Measurements from ENCODE around the gene TMEM167B.
"Not testable (repeated sequence)": the region's sequence is repeated elsewhere in the genome, so short reads cannot be mapped to it uniquely, and the experiment has no call there.

Gene TMEM167B

GRCh38 chr1:109090196-109091077 is at the start of gene TMEM167B:
TSS of gene TMEM167B (plus strand) at chr1:109090764. CDS start at chr1:109090873, 109 bp downstream.
- peak; percentile 91 for DNase-seq

GRCh38 chr1:109040989-109041620 is 49.5 kb upstream of the TMEM167B start:
- peak; percentile 72 for DNase-seq

- peak; percentile 95 for DNase-seq
Observed at GRCh38 chr1:109041621-109042468, 48.7 kb upstream of the TMEM167B start, which contains the start of gene WDR47. TSS of gene WDR47 (minus strand) at chr1:109042102. CDS start at chr1:109023512, 18,590 bp downstream.

GRCh38 chr1:109045595-109045994 is 45.0 kb upstream of the TMEM167B start:
- DNase-seq, result no peak

- no peak for DNase-seq
Observed at GRCh38 chr1:109046671-109047070, 43.9 kb upstream of the TMEM167B start.

GRCh38 chr1:109047339-109047738 is 43.2 kb upstream of the TMEM167B start:
- DNase-seq, result no peak

- DNase-seq, result no peak
Observed at GRCh38 chr1:109048335-109048734, 42.2 kb upstream of the TMEM167B start.

- no peak for DNase-seq
Observed at GRCh38 chr1:109050228-109050995, 40.2 kb upstream of the TMEM167B start.

- DNase-seq, result not testable (repeated sequence)
Observed at GRCh38 chr1:109052145-109052544, 38.4 kb upstream of the TMEM167B start.

GRCh38 chr1:109056064-109056463 is 34.5 kb upstream of the TMEM167B start:
- no peak for DNase-seq

GRCh38 chr1:109059026-109059425 is 31.5 kb upstream of the TMEM167B start:
- no peak for DNase-seq

GRCh38 chr1:109060707-109061106 is 29.9 kb upstream of the TMEM167B start:
- no peak for DNase-seq

- no peak for DNase-seq
Observed at GRCh38 chr1:109061183-109061582, 29.4 kb upstream of the TMEM167B start.

- DNase-seq, result no peak
Observed at GRCh38 chr1:109065137-109065536, 25.4 kb upstream of the TMEM167B start.

GRCh38 chr1:109067883-109068282 is 22.7 kb upstream of the TMEM167B start:
- DNase-seq, result no peak

- no peak for DNase-seq
Observed at GRCh38 chr1:109069294-109069693, 21.3 kb upstream of the TMEM167B start.

GRCh38 chr1:109075531-109076490 is 14.8 kb upstream of the TMEM167B start, which contains the start of gene TAF13:
TSS of gene TAF13 (minus strand) at chr1:109076003. CDS start at chr1:109075947, 56 bp downstream.
- DNase-seq, result peak; percentile 95

GRCh38 chr1:109078317-109078716 is 12.2 kb upstream of the TMEM167B start:
- DNase-seq, result no peak

- DNase-seq, result no peak
Observed at GRCh38 chr1:109079240-109079622, 11.3 kb upstream of the TMEM167B start.

GRCh38 chr1:109080441-109081082 is 10.0 kb upstream of the TMEM167B start:
- DNase-seq, result no peak
